Cardiac muscle cell (in vitro differentiated cells and primary cell): ENCODE results near the gene PIGQ. TPM values are rescaled to one million over a fixed set of nuclear protein-coding genes. Genes with fewer than 3 reads are reported as not detected.

Source experiments
- DNase-seq, 2 donors: peaks; one replicate each; pipeline versions ENCODE4 v3.0.0 to v3.0.0-alpha.2; 2010 to 2017; ENCODE audit warnings: low read depth in 1 of 2, low spot score in 1 of 2
- H3K27ac ChIP-seq: fragments of 200-600 bp; sonication (generic); 2 replicates; pipeline ENCODE4 v1.5.1; 2016
- H3K27me3 ChIP-seq: fragments of 200-600 bp; sonication (generic); 2 replicates; pipeline ENCODE4 v1.6.0; 2016; ENCODE audit warnings: control low read depth
- H3K36me3 ChIP-seq: fragments of 200-600 bp; sonication (generic); 2 replicates; pipeline ENCODE4 v1.5.1; 2016; ENCODE audit warnings: control low read depth
- H3K4me1 ChIP-seq: fragments of 200-600 bp; sonication (generic); 2 replicates; pipeline ENCODE4 v1.8.1; 2017; ENCODE audit warnings: low read depth, mild to moderate bottlenecking, mixed run types
- H3K4me3 ChIP-seq: fragments of 200-600 bp; sonication (generic); 2 replicates; pipeline ENCODE4 v1.5.1; 2016; ENCODE audit warnings: mild to moderate bottlenecking
- H3K9me3 ChIP-seq: fragments of 200-600 bp; sonication (generic); 2 replicates; pipeline ENCODE4 v1.5.1; 2017; ENCODE audit warnings: low read depth, mild to moderate bottlenecking, control low read depth
- polyA plus RNA-seq: library from polyadenylated mRNA; unstranded; fragments of >200 nt; fragmentation: Nextera tagmentation; extraction: Ambion mirVana; gene quantifications from 2 replicates; pipeline ENCODE4 v1.2.1, GENCODE V29; 2016
- total RNA-seq: library from RNA; depleted of rRNA; stranded (reverse); fragments of >200 nt; gene quantifications from 2 replicates; pipeline ENCODE4 v1.2.3, GENCODE V29; 2016
- TF ChIP-seq, protein P1 (sequence below): IDR thresholded peaks from 2 replicates; pipeline ENCODE4 v1.5.1; 2012; ENCODE audit warnings: low read depth, mild to moderate bottlenecking, low read length

PIGQ gene
- total and polyA plus RNA-seq, 2 experiments from 2014 or later: 110 to 124 TPM

DNA sequence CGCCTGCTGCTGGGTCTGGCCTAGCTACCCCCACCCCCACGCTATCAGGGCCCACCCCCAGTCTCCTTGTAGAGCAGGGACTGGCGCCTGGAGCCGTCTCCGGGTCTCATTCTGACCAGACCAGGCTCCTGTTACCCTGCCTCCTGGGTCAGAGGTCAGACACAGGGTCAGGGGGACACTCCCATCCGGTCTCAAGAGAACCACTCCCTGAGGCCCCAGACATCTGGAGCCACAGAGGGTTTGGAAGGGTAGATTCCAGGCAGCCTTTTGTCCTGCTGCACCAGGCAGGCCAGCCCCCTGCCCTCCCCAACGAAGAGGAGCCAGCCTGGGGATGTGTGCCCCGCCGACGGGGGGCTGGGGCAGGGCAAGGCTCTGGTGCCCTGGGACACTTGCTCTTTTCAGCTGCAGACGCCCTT, 60.1 kb downstream of the PIGQ start:
- TF ChIP-seq, protein P1, sequence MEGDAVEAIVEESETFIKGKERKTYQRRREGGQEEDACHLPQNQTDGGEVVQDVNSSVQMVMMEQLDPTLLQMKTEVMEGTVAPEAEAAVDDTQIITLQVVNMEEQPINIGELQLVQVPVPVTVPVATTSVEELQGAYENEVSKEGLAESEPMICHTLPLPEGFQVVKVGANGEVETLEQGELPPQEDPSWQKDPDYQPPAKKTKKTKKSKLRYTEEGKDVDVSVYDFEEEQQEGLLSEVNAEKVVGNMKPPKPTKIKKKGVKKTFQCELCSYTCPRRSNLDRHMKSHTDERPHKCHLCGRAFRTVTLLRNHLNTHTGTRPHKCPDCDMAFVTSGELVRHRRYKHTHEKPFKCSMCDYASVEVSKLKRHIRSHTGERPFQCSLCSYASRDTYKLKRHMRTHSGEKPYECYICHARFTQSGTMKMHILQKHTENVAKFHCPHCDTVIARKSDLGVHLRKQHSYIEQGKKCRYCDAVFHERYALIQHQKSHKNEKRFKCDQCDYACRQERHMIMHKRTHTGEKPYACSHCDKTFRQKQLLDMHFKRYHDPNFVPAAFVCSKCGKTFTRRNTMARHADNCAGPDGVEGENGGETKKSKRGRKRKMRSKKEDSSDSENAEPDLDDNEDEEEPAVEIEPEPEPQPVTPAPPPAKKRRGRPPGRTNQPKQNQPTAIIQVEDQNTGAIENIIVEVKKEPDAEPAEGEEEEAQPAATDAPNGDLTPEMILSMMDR: no peak
- peak overlapping the region; percentile 95 for H3K27ac ChIP-seq
- no peaks in the 10 kb centered on the region for H3K27me3 ChIP-seq
- peaks cover 12% of the 10 kb centered on the region for H3K36me3 ChIP-seq
- H3K4me3 ChIP-seq: no peak overlapping the region
- peaks cover 23% of the 10 kb centered on the region for H3K4me1 ChIP-seq
- no peak for DNase-seq
- H3K9me3 ChIP-seq: no peaks in the 10 kb centered on the region

DNA sequence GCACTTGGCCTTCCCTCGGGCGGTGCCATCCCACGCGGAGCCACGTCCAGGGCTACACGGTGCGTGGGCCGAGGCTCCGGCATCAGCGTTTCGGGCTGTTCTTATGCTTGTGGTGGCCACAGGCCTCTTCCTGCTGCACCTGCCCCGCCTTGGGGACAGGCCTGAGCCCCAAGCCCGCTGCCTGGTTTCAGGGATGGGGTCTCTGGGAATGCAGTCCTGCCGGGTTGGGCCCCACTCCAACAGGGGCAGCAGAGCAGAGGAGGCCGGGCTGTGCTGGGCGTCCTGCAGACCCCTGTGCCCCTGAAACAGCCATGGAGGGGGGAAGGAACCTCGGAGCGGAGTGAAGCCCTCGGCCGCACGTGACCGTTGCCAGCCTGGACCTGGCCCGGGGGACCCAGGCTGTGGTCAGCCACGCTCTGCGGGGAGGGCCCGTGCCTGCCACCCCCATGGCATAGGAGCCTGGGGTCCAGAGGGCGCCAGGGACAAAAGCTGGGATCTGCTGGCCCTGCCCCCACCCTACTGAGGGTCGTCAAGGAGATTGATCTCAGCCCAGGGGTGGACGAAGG, 60.6 kb downstream of the PIGQ start:
- no peak for DNase-seq
- Histone ChIP-seq H3K36me3 (peaks cover 12% of the 10 kb centered on the region), H3K9me3 (no peaks in the 10 kb centered on the region), H3K4me1 (peaks cover 23% of the 10 kb centered on the region), H3K27ac (peak overlapping the region; percentile 95), H3K4me3 (peak overlapping the region; percentile 37), H3K27me3 (no peaks in the 10 kb centered on the region)
- TF ChIP-seq, protein P1: no peak

DNA sequence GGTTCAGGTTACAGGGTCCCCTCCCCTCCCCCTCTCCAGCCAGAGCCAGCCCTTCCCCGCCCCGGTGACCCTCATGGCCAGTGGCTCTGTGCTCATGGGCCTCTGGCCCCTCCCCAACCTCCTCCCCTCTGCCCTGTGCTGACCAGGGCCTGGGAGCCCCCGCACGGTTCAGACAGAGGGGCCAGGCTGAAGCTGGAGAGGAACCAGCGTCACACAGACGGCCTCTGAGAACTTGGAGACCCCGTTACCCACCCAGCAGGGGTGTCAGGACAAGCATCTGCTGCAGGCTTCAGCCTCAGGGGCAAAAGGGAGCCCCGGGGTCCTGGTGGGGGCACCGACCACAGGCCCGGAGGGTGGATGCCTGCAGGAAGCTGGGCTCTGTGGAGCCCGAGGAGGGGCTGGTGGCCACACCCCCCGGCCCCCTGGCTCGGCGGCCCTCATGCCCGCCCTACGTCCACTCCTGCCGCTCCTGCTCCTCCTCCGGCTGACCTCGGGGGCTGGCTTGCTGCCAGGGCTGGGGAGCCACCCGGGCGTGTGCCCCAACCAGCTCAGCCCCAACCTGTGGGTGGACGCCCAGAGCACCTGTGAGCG, 61.1 kb downstream of the PIGQ start, which contains the start of gene WFIKKN1:
WFIKKN1 (plus strand) TSS at position 171 of the 591 bp plus-strand sequence; CDS start at position 440, 269 bp downstream.
- TF ChIP-seq, protein P1: no peak
- Histone ChIP-seq H3K27me3 (no peaks in the 10 kb centered on the region), H3K9me3 (no peaks in the 10 kb centered on the region), H3K27ac (peak within 1 kb of the TSS; percentile 95), H3K4me3 (peak within 1 kb of the TSS; percentile 37), H3K36me3 (peaks cover 12% of the 10 kb centered on the region), H3K4me1 (peaks cover 23% of the 10 kb centered on the region)
- peak in 1 of 2 donors; percentile 94 for DNase-seq

DNA sequence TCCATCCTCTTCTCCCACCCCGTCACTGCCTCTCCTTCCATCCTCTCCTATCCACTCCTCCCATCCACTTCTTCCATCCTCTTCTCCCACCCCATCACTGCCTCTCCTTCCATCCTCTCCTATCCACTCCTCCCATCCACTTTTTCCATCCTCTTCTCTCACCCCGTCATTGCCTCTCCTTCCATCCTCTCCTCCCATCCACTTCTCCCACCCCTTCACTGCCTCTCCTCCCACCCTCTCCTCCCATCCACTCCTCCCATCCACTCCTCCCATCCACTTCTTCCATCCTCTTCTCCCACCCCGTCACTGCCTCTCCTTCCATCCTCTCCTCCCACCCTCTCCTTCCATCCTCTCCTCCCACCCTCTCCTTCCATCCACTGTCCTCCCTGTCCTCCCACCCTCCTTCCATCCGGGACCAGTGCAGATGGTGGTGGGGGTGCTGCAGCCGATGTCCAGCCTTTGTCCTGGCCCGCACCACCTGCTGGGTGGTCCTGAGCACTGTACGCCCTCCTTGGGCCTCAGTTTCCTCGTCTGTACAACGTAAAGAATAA, 62.1 kb downstream of the PIGQ start:
- Histone ChIP-seq H3K36me3 (peaks cover 12% of the 10 kb centered on the region), H3K27me3 (no peaks in the 10 kb centered on the region), H3K9me3 (no peaks in the 10 kb centered on the region), H3K27ac (no peak overlapping the region), H3K4me3 (no peak overlapping the region), H3K4me1 (peaks cover 23% of the 10 kb centered on the region)
- no peak for DNase-seq
- TF ChIP-seq, protein P1: no peak

DNA sequence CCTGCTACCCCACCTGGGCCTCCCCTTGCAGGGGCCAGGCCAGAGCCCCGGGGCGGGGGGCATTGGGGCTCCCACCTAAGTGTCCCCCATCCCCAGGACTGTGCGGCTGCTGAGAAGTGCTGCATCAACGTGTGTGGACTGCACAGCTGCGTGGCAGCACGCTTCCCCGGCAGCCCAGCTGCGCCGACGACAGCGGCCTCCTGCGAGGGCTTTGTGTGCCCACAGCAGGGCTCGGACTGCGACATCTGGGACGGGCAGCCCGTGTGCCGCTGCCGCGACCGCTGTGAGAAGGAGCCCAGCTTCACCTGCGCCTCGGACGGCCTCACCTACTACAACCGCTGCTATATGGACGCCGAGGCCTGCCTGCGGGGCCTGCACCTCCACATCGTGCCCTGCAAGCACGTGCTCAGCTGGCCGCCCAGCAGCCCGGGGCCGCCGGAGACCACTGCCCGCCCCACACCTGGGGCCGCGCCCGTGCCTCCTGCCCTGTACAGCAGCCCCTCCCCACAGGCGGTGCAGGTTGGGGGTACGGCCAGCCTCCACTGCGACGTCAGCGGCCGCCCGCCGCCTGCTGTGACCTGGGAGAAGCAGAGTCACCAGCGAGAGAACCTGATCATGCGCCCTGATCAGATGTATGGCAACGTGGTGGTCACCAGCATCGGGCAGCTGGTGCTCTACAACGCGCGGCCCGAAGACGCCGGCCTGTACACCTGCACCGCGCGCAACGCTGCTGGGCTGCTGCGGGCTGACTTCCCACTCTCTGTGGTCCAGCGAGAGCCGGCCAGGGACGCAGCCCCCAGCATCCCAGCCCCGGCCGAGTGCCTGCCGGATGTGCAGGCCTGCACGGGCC, 62.9 kb downstream of the PIGQ start:
- peaks cover 9% of the 10 kb centered on the region for H3K36me3 ChIP-seq
- H3K27me3 ChIP-seq: no peaks in the 10 kb centered on the region
- no peak for DNase-seq
- no peak overlapping the region for H3K4me3 ChIP-seq
- H3K27ac ChIP-seq: no peak overlapping the region
- no peaks in the 10 kb centered on the region for H3K9me3 ChIP-seq
- peaks cover 28% of the 10 kb centered on the region for H3K4me1 ChIP-seq
- TF ChIP-seq, protein P1: no peak
